SU-DHL-6 (cell line): Measurements from ENCODE around the gene UBE2Z.

ENCODE experiments used
- H2AFZ ChIP-seq: fragments of 200-600 bp; sonication (generic); 2 replicates; pipeline ENCODE4 v1.6.1; 2014; ENCODE audit warnings: low read depth, mild to moderate bottlenecking, moderate library complexity, mixed read lengths, antibody characterized with exemption, low read length; ENCODE audit not compliant: severe bottlenecking
- H3F3A ChIP-seq: fragments of 200-600 bp; shearing (Covaris generic); 2 replicates; pipeline ENCODE4 v1.6.0; 2016; ENCODE audit warnings: antibody characterized with exemption, mild to moderate bottlenecking; ENCODE audit not compliant: insufficient read depth
- H3K27ac ChIP-seq: fragments of 200-600 bp; sonication (generic); 2 replicates; pipeline ENCODE4 v1.5.1; 2016; ENCODE audit warnings: low read depth, mild to moderate bottlenecking, low read length, moderate library complexity, mixed read lengths
- H3K27me3 ChIP-seq: fragments of 200-600 bp; sonication (generic), shearing (Covaris generic); 2 replicates; pipeline ENCODE4 v1.6.0; 2014; ENCODE audit warnings: mild to moderate bottlenecking, low read length
- H3K36me3 ChIP-seq: fragments of 200-600 bp; sonication (generic); 2 replicates; pipeline ENCODE4 v1.6.1; 2014; ENCODE audit warnings: mild to moderate bottlenecking, low read length, mixed read lengths
- H3K4me2 ChIP-seq: fragments of 300-600, 200-600 bp; shearing (Covaris generic), sonication (generic); 2 replicates; pipeline ENCODE4 v1.6.0; 2014; ENCODE audit warnings: low read length, low read depth, mild to moderate bottlenecking; ENCODE audit not compliant: poor library complexity, severe bottlenecking
- H3K4me3 ChIP-seq: fragments of 200-600 bp; sonication (generic); 2 replicates; pipeline ENCODE4 v1.5.1; 2014; ENCODE audit warnings: antibody characterized with exemption, low read length, mild to moderate bottlenecking, mixed read lengths; ENCODE audit not compliant: insufficient read depth, poor library complexity, severe bottlenecking
- H3K79me2 ChIP-seq: fragments of 200-600 bp; sonication (generic); 2 replicates; pipeline ENCODE4 v1.6.1; 2014; ENCODE audit warnings: mild to moderate bottlenecking, low read length, moderate library complexity; ENCODE audit not compliant: insufficient read depth
- H3K9ac ChIP-seq: fragments of 200-600 bp; sonication (generic); 2 replicates; pipeline ENCODE4 v1.7.0; 2014; ENCODE audit warnings: mild to moderate bottlenecking, low read length
- H3K9me2 ChIP-seq: fragments of 200-600 bp; sonication (generic); replicated peaks from 2 replicates; pipeline ENCODE4 v1.6.1; 2014; ENCODE audit warnings: low read length; ENCODE audit not compliant: insufficient read depth
- H3K9me3 ChIP-seq: fragments of 200-600 bp; sonication (generic); 2 replicates; pipeline ENCODE4 v1.6.1; 2014; ENCODE audit warnings: low read length, mixed read lengths; ENCODE audit not compliant: insufficient read depth
- H4K20me1 ChIP-seq: fragments of 200-600 bp; sonication (generic); 2 replicates; pipeline ENCODE4 v1.6.1; 2014; ENCODE audit warnings: low read depth, mild to moderate bottlenecking, antibody characterized with exemption, low read length, moderate library complexity, mixed read lengths
- EZH2phosphoT487 ChIP-seq: fragments of 200-600 bp; sonication (generic), shearing (Covaris generic); conservative IDR thresholded peaks from 2 replicates; pipeline ENCODE4 v1.6.1; 2018; ENCODE audit warnings: mild to moderate bottlenecking, antibody characterized with exemption, low read length, moderate library complexity, mixed read lengths
- TF ChIP-seq, protein P1 (sequence below): fragments of 200-600 bp; sonication (generic); IDR thresholded peaks from one replicate; pipeline ENCODE4 v1.5.1; 2017; ENCODE audit warnings: antibody characterized with exemption, mild to moderate bottlenecking, low read length, moderate library complexity; ENCODE audit not compliant: insufficient read depth, poor library complexity, severe bottlenecking

The UBE2Z gene

DNA sequence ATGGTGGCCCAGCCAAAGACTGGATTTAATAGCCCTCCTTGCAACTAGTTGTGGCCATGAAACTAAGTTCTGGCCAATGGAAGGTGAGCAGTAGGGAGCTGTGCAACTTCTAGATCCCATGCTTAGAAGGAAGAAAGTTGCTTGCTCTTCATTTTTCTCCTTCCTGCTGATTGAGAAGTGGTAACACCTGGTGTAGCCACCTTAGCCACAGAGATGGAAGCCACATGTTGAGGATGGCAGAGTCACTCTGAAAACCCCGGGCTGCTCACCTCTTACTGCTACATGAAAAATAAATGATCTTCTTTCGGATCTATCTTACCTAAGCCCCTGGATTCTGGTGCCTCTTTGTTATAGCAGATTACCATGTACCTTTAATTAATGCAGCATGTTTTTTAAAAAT, 25.9 kb upstream of the UBE2Z start:
- Histone ChIP-seq H3K4me2 (no peak overlapping the region), H3K27me3 (no peaks in the 10 kb centered on the region), H3K36me3 (no peaks in the 10 kb centered on the region), H3K9me3 (no peaks in the 10 kb centered on the region), H3F3A (no peaks in the 10 kb centered on the region), H3K9ac (no peak overlapping the region), H3K79me2 (no peaks in the 10 kb centered on the region), H3K4me3 (no peak overlapping the region), H2AFZ (no peak overlapping the region), H3K9me2 (no peaks in the 10 kb centered on the region), H3K27ac (no peak overlapping the region), H4K20me1 (no peaks in the 10 kb centered on the region)
- TF ChIP-seq, protein P1, sequence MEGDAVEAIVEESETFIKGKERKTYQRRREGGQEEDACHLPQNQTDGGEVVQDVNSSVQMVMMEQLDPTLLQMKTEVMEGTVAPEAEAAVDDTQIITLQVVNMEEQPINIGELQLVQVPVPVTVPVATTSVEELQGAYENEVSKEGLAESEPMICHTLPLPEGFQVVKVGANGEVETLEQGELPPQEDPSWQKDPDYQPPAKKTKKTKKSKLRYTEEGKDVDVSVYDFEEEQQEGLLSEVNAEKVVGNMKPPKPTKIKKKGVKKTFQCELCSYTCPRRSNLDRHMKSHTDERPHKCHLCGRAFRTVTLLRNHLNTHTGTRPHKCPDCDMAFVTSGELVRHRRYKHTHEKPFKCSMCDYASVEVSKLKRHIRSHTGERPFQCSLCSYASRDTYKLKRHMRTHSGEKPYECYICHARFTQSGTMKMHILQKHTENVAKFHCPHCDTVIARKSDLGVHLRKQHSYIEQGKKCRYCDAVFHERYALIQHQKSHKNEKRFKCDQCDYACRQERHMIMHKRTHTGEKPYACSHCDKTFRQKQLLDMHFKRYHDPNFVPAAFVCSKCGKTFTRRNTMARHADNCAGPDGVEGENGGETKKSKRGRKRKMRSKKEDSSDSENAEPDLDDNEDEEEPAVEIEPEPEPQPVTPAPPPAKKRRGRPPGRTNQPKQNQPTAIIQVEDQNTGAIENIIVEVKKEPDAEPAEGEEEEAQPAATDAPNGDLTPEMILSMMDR = no peak
- TF ChIP-seq EZH2phosphoT487 = no peak

DNA sequence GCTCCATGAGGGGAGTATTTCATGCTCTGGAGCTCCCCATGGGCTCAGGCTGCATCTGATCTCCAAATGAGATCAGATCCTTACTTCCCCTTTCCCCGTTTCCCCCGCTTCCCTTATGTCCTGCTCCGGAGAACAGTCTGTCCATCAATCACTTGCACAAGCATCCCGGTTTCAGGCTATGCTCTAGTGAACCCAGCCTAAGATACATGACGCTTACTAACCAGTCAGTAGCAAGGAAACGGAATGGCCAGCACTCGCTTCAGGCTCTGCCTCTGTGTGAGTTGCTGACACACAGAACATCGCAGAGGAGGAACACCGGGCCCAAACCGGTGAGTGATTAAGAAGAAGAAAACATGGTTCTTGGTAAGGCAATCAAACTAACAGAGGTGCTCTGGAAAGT, 25.0 kb upstream of the UBE2Z start:
- no peaks in the 10 kb centered on the region for H3K36me3 ChIP-seq
- H2AFZ ChIP-seq = no peak overlapping the region
- H3K27ac ChIP-seq = no peak overlapping the region
- no peaks in the 10 kb centered on the region for H4K20me1 ChIP-seq
- H3K4me3 ChIP-seq = no peak overlapping the region
- no peak overlapping the region for H3K9ac ChIP-seq
- no peaks in the 10 kb centered on the region for H3F3A ChIP-seq
- no peak overlapping the region for H3K4me2 ChIP-seq
- H3K9me2 ChIP-seq = no peaks in the 10 kb centered on the region
- TF ChIP-seq, protein P1 = no peak
- no peak for TF ChIP-seq EZH2phosphoT487
- no peaks in the 10 kb centered on the region for H3K27me3 ChIP-seq
- no peaks in the 10 kb centered on the region for H3K79me2 ChIP-seq
- H3K9me3 ChIP-seq = no peaks in the 10 kb centered on the region

DNA sequence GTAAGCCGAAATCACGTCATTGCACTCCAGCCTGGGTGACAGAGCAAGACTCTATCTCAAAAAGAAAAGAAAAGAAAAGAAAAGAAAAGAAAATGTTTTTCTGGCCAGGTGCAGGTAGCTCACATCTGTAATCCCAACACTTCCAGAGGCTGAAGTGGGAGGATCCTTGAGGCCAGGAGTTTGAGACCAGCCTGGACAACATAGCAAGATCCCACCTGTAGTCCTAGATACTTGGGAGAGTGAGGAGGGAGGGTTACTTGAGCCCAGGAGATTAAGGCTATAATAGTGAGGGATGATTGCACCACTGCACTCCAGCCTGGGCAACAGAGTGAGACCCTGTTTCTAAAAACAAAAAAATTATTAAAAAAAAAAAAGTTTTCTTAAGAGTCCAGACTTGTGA, 18.1 kb upstream of the UBE2Z start:
- Histone ChIP-seq H3K9me2 (no peaks in the 10 kb centered on the region), H3K4me2 (no peak overlapping the region), H4K20me1 (no peaks in the 10 kb centered on the region), H3K9ac (no peak overlapping the region), H3F3A (peaks cover 6% of the 10 kb centered on the region; the same call in 1 of the 2 replicates), H3K79me2 (peaks cover 17% of the 10 kb centered on the region), H3K36me3 (no peaks in the 10 kb centered on the region), H3K27ac (no peak overlapping the region), H3K9me3 (no peaks in the 10 kb centered on the region), H3K4me3 (no peak overlapping the region), H3K27me3 (no peaks in the 10 kb centered on the region), H2AFZ (no peak overlapping the region)
- TF ChIP-seq EZH2phosphoT487 = no peak
- TF ChIP-seq, protein P1 = no peak
